AG09319 (cell line): ENCODE results near the gene LSS.

Source experiments
- DNase-seq: peaks from one replicate; pipeline ENCODE4 v3.0.0-alpha.2; 2010; ENCODE audit warnings: low read depth; ENCODE audit errors: extremely low read depth
- TF ChIP-seq, protein P1 (sequence below): IDR thresholded peaks from 2 replicates; pipeline ENCODE4 v1.5.1; 2011; ENCODE audit warnings: low read depth, mild to moderate bottlenecking, inconsistent platforms, low read length, moderate library complexity

Gene LSS

DNA sequence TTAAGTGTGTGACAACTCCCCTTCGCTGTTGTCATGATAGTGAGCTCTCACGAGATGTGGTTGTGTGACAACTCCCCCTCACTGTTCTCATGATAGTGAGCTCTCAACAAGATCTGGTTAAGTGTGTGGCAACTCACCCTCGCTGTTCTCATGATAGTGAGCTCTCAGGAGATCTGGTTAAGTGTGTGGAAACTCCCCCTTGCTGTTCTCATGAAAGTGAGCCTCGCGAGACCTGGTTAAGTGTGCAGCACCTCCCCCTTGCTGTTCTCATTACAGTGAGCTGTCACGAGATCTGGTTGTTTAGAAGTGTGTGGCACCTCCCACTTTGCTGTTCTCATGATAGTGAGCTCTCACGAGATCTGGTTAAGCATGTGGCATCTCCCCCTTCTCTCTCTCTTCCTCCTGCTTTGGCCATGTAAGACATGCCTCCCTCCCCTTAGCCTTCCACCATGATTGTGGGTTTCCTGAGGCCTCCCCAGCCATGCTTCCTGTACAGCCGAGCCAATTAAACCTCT is 25.1 kb upstream of the LSS start:
- no peak for DNase-seq
- TF ChIP-seq, protein P1, sequence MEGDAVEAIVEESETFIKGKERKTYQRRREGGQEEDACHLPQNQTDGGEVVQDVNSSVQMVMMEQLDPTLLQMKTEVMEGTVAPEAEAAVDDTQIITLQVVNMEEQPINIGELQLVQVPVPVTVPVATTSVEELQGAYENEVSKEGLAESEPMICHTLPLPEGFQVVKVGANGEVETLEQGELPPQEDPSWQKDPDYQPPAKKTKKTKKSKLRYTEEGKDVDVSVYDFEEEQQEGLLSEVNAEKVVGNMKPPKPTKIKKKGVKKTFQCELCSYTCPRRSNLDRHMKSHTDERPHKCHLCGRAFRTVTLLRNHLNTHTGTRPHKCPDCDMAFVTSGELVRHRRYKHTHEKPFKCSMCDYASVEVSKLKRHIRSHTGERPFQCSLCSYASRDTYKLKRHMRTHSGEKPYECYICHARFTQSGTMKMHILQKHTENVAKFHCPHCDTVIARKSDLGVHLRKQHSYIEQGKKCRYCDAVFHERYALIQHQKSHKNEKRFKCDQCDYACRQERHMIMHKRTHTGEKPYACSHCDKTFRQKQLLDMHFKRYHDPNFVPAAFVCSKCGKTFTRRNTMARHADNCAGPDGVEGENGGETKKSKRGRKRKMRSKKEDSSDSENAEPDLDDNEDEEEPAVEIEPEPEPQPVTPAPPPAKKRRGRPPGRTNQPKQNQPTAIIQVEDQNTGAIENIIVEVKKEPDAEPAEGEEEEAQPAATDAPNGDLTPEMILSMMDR = no peak

DNA sequence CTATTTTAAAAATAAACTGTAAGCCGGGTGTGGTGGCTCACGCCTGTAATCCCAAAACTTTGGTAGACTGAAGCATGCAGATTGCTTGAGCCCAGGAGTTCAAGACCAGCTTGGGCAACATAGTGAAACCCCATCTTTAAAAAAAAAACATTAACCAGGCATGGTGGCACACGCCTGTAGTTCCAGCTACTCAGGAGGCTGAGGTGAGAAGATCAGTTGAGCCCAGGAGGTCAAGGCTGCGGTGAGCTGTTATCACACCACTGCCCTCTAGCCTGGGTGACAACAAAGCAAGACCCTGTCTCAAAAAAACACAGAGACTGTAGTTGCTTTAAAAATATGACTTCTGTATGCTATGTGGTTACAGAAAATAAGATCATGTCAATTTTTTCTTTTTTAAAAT is 24.3 kb upstream of the LSS start:
- no peak for DNase-seq
- TF ChIP-seq, protein P1 = no peak

DNA sequence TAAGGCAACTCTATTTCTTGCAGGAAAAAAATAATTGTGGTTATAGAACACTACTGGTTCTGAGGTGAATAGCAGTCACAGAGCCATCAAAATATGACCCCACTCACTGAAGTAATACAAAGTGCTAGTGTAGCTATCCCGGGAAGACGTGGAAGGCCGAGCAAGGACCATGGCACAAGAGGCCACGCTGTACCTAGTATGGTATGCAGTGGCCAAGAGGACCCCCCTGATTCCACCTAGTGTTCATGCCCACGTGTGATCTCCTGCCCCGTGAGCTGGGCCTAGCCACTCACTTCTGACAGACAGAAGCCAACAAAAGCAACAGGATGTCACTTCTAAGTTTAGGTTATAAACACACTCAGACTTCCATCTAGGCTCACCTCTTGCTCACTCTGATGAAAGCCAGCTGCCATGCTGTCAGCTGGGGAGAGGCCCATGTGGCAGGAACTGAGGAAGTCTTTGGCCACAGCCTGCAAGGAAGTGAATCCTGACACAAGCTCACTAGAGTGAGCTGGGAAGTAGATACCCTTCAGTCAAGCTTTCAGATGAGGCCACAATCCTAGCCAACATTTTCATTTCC is 21.7 kb upstream of the LSS start:
- no peak for DNase-seq
- TF ChIP-seq, protein P1 = no peak

DNA sequence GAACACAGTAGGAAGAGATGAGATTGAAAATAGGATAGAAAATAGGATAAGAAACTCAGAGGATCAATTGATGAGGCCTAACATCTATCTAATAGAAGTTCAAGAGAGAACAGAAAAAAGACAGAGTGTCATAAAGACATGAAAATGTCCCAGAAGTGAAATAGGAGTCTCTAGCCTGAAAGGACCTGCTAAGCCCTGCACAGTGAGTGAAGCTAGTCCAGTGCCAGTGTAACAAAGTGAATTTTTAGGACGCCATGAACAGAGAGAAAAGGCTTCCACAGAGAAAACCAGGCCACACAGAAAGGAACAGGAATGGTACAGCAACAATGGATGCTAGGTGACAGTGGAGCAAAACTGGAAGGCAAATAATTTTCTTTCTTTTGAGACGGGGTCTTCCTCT is 20.3 kb upstream of the LSS start:
- DNase-seq = no peak
- TF ChIP-seq, protein P1 = no peak

DNA sequence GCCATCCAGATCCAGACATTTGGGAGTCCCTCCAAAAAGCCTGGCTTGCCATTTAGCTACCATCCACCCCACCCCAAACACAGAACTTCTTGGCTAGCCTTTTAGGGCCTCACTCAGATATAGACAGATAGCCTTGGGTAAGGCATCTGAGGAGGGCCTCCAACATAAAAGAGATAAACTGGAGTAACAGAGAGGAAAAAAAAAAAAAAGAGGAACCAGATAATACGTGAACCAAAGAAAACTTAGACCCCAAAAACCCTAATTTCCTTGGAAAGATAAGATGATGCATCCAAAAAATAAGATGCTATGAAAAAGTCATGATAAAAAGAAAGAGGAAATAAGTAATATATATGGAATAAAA is 19.8 kb upstream of the LSS start:
- no peak for DNase-seq
- TF ChIP-seq, protein P1 = no peak

DNA sequence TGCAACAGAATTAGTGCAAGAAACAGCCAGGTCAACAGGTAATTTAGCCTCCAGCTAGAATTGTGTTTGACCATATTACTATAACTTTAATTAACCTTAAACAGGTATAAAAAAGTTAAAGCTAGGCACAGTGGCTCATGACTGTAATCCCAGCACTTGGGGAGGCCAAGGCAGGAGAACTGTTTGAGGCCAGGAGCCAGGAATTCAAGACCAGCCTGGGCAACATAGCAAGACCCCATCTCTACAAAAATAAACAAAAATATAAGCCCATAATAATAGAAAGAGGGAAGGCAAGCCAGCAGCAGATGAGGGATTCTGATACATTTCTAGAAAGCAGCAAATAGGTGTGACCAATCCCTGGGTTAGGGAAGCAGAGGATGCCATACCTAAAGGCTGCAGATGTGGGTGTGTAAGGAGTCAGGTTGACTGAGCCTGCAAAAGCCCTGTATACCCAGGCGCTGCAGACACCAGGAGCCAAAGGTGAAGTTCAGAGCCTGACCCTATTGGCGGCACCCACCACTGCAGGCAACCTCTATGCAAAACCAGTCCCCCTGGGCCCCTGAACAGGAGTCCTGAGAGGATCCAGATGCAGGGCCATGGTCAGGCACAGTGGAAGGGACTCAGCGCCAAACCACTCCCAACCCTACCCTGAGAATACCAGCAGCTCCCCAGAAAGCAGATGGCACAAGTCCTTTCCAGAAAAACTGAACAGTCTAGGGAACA is 19.3 kb upstream of the LSS start:
- no peak for DNase-seq
- TF ChIP-seq, protein P1 = no peak

DNA sequence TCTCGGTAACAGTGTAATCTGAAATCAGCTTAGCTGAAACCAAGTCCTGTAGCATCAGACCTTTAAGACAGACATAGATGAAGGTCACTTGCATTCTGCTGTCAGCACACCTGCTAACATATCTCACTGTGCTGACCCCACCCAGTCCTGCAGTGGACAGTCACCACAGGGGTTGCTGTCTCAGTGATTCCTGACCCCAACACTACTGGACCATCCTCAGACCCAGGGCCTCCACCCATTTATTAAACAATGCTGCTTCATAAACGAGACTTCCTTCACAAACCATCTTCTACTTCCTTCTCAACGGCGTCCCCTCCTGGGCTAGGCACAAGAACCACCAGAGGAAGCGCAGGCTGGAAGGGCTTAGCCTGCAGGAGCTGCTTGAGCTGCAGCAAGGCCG is 17.8 kb upstream of the LSS start:
- TF ChIP-seq, protein P1 = no peak
- DNase-seq = no peak
